H1 (cell line): ENCODE results near the gene DDX51. TPM values are rescaled to one million over a fixed set of nuclear protein-coding genes. Genes with fewer than 3 reads are reported as not detected.

ENCODE experiments used
- CTCF ChIA-PET: fragments of 300-600 bp; sonication (Branson Sonifier 250); formaldehyde crosslinking; loops from one replicate; lab custom pipeline; 2021; ENCODE audit not compliant: partially characterized antibody; lab: Charles Lee
- POLR2A ChIA-PET: fragments of 300-600 bp; sonication (Branson Sonifier 250); formaldehyde crosslinking; loops from one replicate; lab custom pipeline; 2021; ENCODE audit warnings: inconsistent platforms; ENCODE audit not compliant: partially characterized antibody; lab: Charles Lee
- DNase-seq, 2 experiments: peaks; one replicate each; pipeline versions ENCODE4 v3.0.0 to v3.0.0-alpha.2; 2010 to 2022; ENCODE audit warnings: low spot score in 2 of 2, low read depth in 1 of 2, mixed read lengths in 1 of 2
- FAIRE-seq: peaks from 2 replicates; lab custom pipeline; 2011; peaks lifted over from hg19 to GRCh38; lab: Jason Lieb, UNC
- H2AFZ ChIP-seq: 2 replicates; pipeline ENCODE4 v1.8.1; 2012; ENCODE audit warnings: low read length, inconsistent platforms
- H2AK5ac ChIP-seq: 2 replicates; pipeline ENCODE4 v1.6.1; 2013; ENCODE audit warnings: low read depth, low read length
- H2BK120ac ChIP-seq: replicated peaks from 2 replicates; pipeline ENCODE3; 2013; ENCODE audit warnings: low read depth, low read length, inconsistent platforms
- H2BK12ac ChIP-seq: 2 replicates; pipeline ENCODE4 v1.6.1; 2013; ENCODE audit warnings: low read depth, low read length
- H2BK15ac ChIP-seq: 2 replicates; pipeline ENCODE4 v1.6.1; 2013; ENCODE audit warnings: low read length
- H2BK20ac ChIP-seq: 2 replicates; pipeline ENCODE4 v1.6.1; 2013; ENCODE audit warnings: low read length
- H2BK5ac ChIP-seq: 2 replicates; pipeline ENCODE4 v1.6.1; 2013; ENCODE audit warnings: low read depth, low read length
- H3K14ac ChIP-seq: 2 replicates; pipeline ENCODE4 v1.6.1; 2013; ENCODE audit warnings: inconsistent platforms; ENCODE audit not compliant: insufficient read length
- H3K18ac ChIP-seq: 2 replicates; pipeline ENCODE4 v1.6.1; 2013; ENCODE audit warnings: low read length; ENCODE audit errors: extremely low read depth
- H3K23ac ChIP-seq: 2 replicates; pipeline ENCODE4 v1.6.1; 2013; ENCODE audit warnings: inconsistent platforms; ENCODE audit not compliant: insufficient read length
- H3K23me2 ChIP-seq: 2 replicates; pipeline ENCODE4 v1.6.1; 2013; ENCODE audit warnings: low read depth, low read length
- H3K27ac ChIP-seq: 2 replicates; pipeline ENCODE4 v1.6.1; 2011; ENCODE audit warnings: low read depth, low read length, inconsistent platforms
- H3K27me3 ChIP-seq, 4 experiments: replicated peaks in 1 of 4; 1 replicate in 1 of 4; 2 replicates in 3 of 4; pipeline versions ENCODE4 v1.6.1 to v1.8.1; 2011 to 2013; ENCODE audit warnings: low read length in 3 of 4, mild to moderate bottlenecking in 3 of 4, inconsistent platforms in 2 of 4, mixed read lengths in 2 of 4, moderate library complexity in 1 of 4; ENCODE audit not compliant: control insufficient read depth in 3 of 4, insufficient read depth in 3 of 4; ENCODE audit errors: extremely low read depth in 1 of 4
- H3K36me3 ChIP-seq, 4 experiments: 2 replicates each; pipeline versions ENCODE4 v1.6.1 to v1.8.1; 2011 to 2013; ENCODE audit warnings: mild to moderate bottlenecking in 4 of 4, low read length in 3 of 4, moderate library complexity in 2 of 4, control low read depth in 1 of 4, inconsistent platforms in 1 of 4; ENCODE audit not compliant: insufficient read depth in 4 of 4, control insufficient read depth in 2 of 4
- H3K4ac ChIP-seq: replicated peaks from 2 replicates; pipeline ENCODE3; 2013; ENCODE audit warnings: low read length, low read depth, mixed read lengths, inconsistent platforms; ENCODE audit not compliant: insufficient read length
- H3K4me1 ChIP-seq, 4 experiments: replicated peaks in 1 of 4; 1 replicate in 1 of 4; 2 replicates in 3 of 4; pipeline versions ENCODE4 v1.6.1 to v1.8.1; 2011 to 2013; ENCODE audit warnings: low read length in 3 of 4, inconsistent platforms in 2 of 4, mixed read lengths in 1 of 4; ENCODE audit not compliant: insufficient read depth in 4 of 4, control insufficient read depth in 3 of 4
- H3K4me2 ChIP-seq, 2 experiments: 2 replicates each; pipeline versions ENCODE4 v1.6.1 to v1.8.1; 2011 to 2013; ENCODE audit warnings: low read depth in 2 of 2, low read length in 2 of 2, control low read depth in 1 of 2, inconsistent platforms in 1 of 2, mild to moderate bottlenecking in 1 of 2; ENCODE audit not compliant: insufficient read depth in 1 of 2
- H3K4me3 ChIP-seq, 4 experiments: fragments of 200-600, 300-600 bp in 1 of 4; sonication (generic), shearing (Covaris generic), sonication (Bioruptor Twin) in 1 of 4; 2 replicates each; pipeline versions ENCODE4 v1.5.1 to v1.8.1; 2011 to 2016; ENCODE audit warnings: low read length in 4 of 4, low read depth in 3 of 4, control low read depth in 2 of 4, inconsistent platforms in 2 of 4, mild to moderate bottlenecking in 2 of 4, mixed read lengths in 1 of 4, moderate library complexity in 1 of 4; ENCODE audit not compliant: insufficient read depth in 2 of 4; ENCODE audit errors: extremely low read depth in 1 of 4
- H3K56ac ChIP-seq: replicated peaks from 2 replicates; pipeline ENCODE3; 2013; ENCODE audit warnings: low read depth, mild to moderate bottlenecking, mixed read lengths, low read length, inconsistent platforms; ENCODE audit not compliant: insufficient read length
- H3K79me1 ChIP-seq: 2 replicates; pipeline ENCODE4 v1.6.1; 2013; ENCODE audit warnings: low read depth, low read length, control low read depth
- H3K79me2 ChIP-seq, 2 experiments: 2 replicates each; pipeline versions ENCODE4 v1.6.1 to v1.8.1; 2012 to 2013; ENCODE audit warnings: low read length in 2 of 2, mild to moderate bottlenecking in 2 of 2, inconsistent platforms in 1 of 2; ENCODE audit not compliant: insufficient read depth in 2 of 2, control insufficient read depth in 1 of 2
- H3K9ac ChIP-seq, 4 experiments: replicated peaks in 1 of 4; 1 replicate in 1 of 4; 2 replicates in 3 of 4; pipeline versions ENCODE4 v1.6.1 to v1.8.1; 2011 to 2013; ENCODE audit warnings: low read depth in 3 of 4, low read length in 3 of 4, control low read depth in 2 of 4, mild to moderate bottlenecking in 2 of 4, moderate library complexity in 2 of 4, inconsistent platforms in 1 of 4; ENCODE audit errors: extremely low read depth in 1 of 4
- H3K9me3 ChIP-seq, 2 experiments: 2 replicates each; pipeline versions ENCODE4 v1.6.1 to v1.8.1; 2012 to 2013; ENCODE audit warnings: mild to moderate bottlenecking in 2 of 2, moderate library complexity in 2 of 2, control low read depth in 1 of 2, inconsistent platforms in 1 of 2, low read depth in 1 of 2, low read length in 1 of 2, mixed read lengths in 1 of 2; ENCODE audit not compliant: insufficient read depth in 2 of 2
- H4K20me1 ChIP-seq, 2 experiments: replicated peaks in 1 of 2; 2 replicates each; pipeline versions ENCODE3 to v1.8.1; 2011 to 2013; ENCODE audit warnings: inconsistent platforms in 2 of 2, low read length in 2 of 2, mild to moderate bottlenecking in 1 of 2; ENCODE audit not compliant: insufficient read depth in 2 of 2, control insufficient read depth in 1 of 2
- H4K5ac ChIP-seq: 2 replicates; pipeline ENCODE4 v1.6.1; 2013; ENCODE audit warnings: low read length, low read depth, mixed read lengths, inconsistent platforms; ENCODE audit not compliant: insufficient read length
- H4K8ac ChIP-seq: 2 replicates; pipeline ENCODE4 v1.8.0; 2013; ENCODE audit warnings: mild to moderate bottlenecking, moderate library complexity, low read length, inconsistent platforms; ENCODE audit not compliant: insufficient read depth; ENCODE audit errors: extremely low read depth
- H4K91ac ChIP-seq: replicated peaks from 2 replicates; pipeline ENCODE3; 2013; ENCODE audit warnings: low read length, mixed read lengths, inconsistent platforms; ENCODE audit not compliant: insufficient read length
- ASH2L ChIP-seq: fragments of 200-600, 300-600 bp; sonication (generic); IDR thresholded peaks from one replicate; pipeline ENCODE4 v1.7.1; 2017; ENCODE audit warnings: low read length
- CHD1 ChIP-seq: IDR thresholded peaks from 2 replicates; pipeline ENCODE4 v1.6.1; 2012; ENCODE audit warnings: low read depth, low read length, improper control_type of control experiment
- CTCF ChIP-seq, 3 experiments: IDR thresholded peaks; 1 replicate in 2 of 3; 2 replicates in 1 of 3; pipeline versions ENCODE4 v1.5.1 to v1.6.1; 2011; ENCODE audit warnings: low read length in 3 of 3, mild to moderate bottlenecking in 3 of 3, inconsistent platforms in 2 of 3, low read depth in 1 of 3, moderate library complexity in 1 of 3; ENCODE audit not compliant: insufficient read depth in 1 of 3; ENCODE audit errors: control extremely low read depth in 1 of 3
- EP300 ChIP-seq, 2 experiments: IDR thresholded peaks; 1 replicate in 1 of 2; 2 replicates in 1 of 2; pipeline ENCODE4 v1.6.1; 2011 to 2012; ENCODE audit warnings: low read depth in 2 of 2, low read length in 2 of 2, mild to moderate bottlenecking in 2 of 2, borderline replicate concordance in 1 of 2, inconsistent platforms in 1 of 2, moderate library complexity in 1 of 2
- JUND ChIP-seq: IDR thresholded peaks from 2 replicates; pipeline ENCODE4 v1.6.1; 2011; ENCODE audit warnings: mild to moderate bottlenecking, improper control_type of control experiment, low read length
- KDM4A ChIP-seq: IDR thresholded peaks from one replicate; pipeline ENCODE4 v1.7.1; 2012; ENCODE audit warnings: low read depth, mild to moderate bottlenecking, moderate library complexity, low read length, inconsistent platforms; ENCODE audit not compliant: severe bottlenecking
- POLR2AphosphoS5 ChIP-seq: IDR thresholded peaks from 2 replicates; pipeline ENCODE4 v1.6.1; 2011; ENCODE audit warnings: low read depth, low read length
- SIN3A ChIP-seq, 2 experiments: IDR thresholded peaks in 1 of 2; conservative IDR thresholded peaks in 1 of 2; 2 replicates each; pipeline ENCODE4 v1.6.1; 2011 to 2012; ENCODE audit warnings: low read length in 2 of 2, improper control_type of control experiment in 1 of 2, low read depth in 1 of 2, mild to moderate bottlenecking in 1 of 2
- SP1 ChIP-seq: IDR thresholded peaks from 2 replicates; pipeline ENCODE4 v1.6.1; 2011; ENCODE audit warnings: low read depth, low read length
- YY1 ChIP-seq: IDR thresholded peaks from 2 replicates; pipeline ENCODE4 v1.6.1; 2011; ENCODE audit warnings: low read depth, mild to moderate bottlenecking, low read length
- WGBS, 2 experiments: shearing (Covaris generic) in 1 of 2; methylation state at CpG; one replicate each; pipeline versions ENCODE4 v1.1.6 to v1.1.7; 2013 to 2015; ENCODE audit warnings: low lambda C conversion rate in 2 of 2, mixed read lengths in 2 of 2, inconsistent platforms in 1 of 2, low coverage in 1 of 2, missing lambda C conversion rate in 1 of 2; ENCODE audit not compliant: insufficient replicate concordance in 2 of 2, insufficient coverage in 1 of 2, insufficient read length in 1 of 2; ENCODE audit errors: extremely low coverage in 1 of 2, missing lambda C conversion rate in 1 of 2; 5-methylcytosine and 5-hydroxymethylcytosine counted together
- polyA plus RNA-seq, 7 experiments: library from polyadenylated mRNA; depleted of rRNA in 3 of 7; stranded (reverse) in 5 of 7; unstranded in 2 of 7; fragments of >200 nt in 5 of 7; fragments of 200-250 nt in 2 of 7; gene quantifications; 1 replicate in 5 of 7; 2 replicates in 1 of 7; 4 replicates in 1 of 7; pipeline versions ENCODE4 v1.2.1 to v1.2.3, GENCODE V29; 2011 to 2013; ENCODE audit warnings: missing spikeins in 2 of 7, mixed read lengths in 2 of 7
- total RNA-seq: library from RNA; stranded (reverse); fragmentation: NEBNext Ultra II Directional; extraction: Animal tissue kit (Norgen Biotek cat#: 25700); gene quantifications from 2 replicates; pipeline ENCODE4 v1.2.1, GENCODE V29; 2021

The DDX51 gene
- total and polyA plus RNA-seq, 2 of the 8 experiments (the other 6 are each of a cell fraction or from before 2014, with no cell fraction given), result 11.2 to 24.4 TPM

- H3K18ac ChIP-seq, result no peak overlapping the region
- no peak overlapping the region for H4K91ac ChIP-seq
- WGBS, 2 experiments, result 90% methylated on average over 26 of the region's 31 CpGs; no CpG with 5 or more reads in 1 of the 2 experiments
- CTCF ChIA-PET, result interaction anchor here (1.0 to 1.4 kb wide), 3 partner anchors 10 to 246 kb away, joined by 3 to 4 read pairs (median 4); no protein-coding TSS in a partner anchor
- H3K23me2 ChIP-seq, result peaks cover 15% of the 10 kb centered on the region; the same call in 1 of the 2 replicates
- H4K5ac ChIP-seq, result no peak overlapping the region
- no peaks in the 10 kb centered on the region for H3K36me3 ChIP-seq
- no peak overlapping the region for H2BK120ac ChIP-seq
- no peak overlapping the region for H3K23ac ChIP-seq
- no peak overlapping the region for H3K56ac ChIP-seq
- no peak overlapping the region for H3K14ac ChIP-seq
- no peak overlapping the region for H2BK12ac ChIP-seq
- H3K79me1 ChIP-seq, result no peaks in the 10 kb centered on the region
- H3K27ac ChIP-seq, result no peak overlapping the region
- no peak overlapping the region for H3K4ac ChIP-seq
- H4K8ac ChIP-seq, result 0 out of 2 replicates have a peak overlapping the region, but pooled peaks have one; percentile 25
- H2BK20ac ChIP-seq, result no peak overlapping the region
- no peaks in the 10 kb centered on the region for H3K4me1 ChIP-seq
- no peak overlapping the region for H2BK15ac ChIP-seq
- no peak overlapping the region for H2AK5ac ChIP-seq
- no peak for DNase-seq
- FAIRE-seq, result no peak
- no peak overlapping the region for H2AFZ ChIP-seq
- no peak overlapping the region for H2BK5ac ChIP-seq
- POLR2A ChIA-PET, result interaction anchor here (1.0 to 1.5 kb wide), 3 partner anchors 11 to 21 kb away, joined by 3 read pairs; no protein-coding TSS in a partner anchor
- H3K79me2 ChIP-seq, result no peaks in the 10 kb centered on the region
- H3K4me2 ChIP-seq, result no peak overlapping the region
- no peaks in the 10 kb centered on the region for H3K9me3 ChIP-seq
- no peak overlapping the region for H3K9ac ChIP-seq
- peaks cover 0 to 11% of the 10 kb centered on the region in 2 experiments for H4K20me1 ChIP-seq
- peaks cover 0 to 12% (median 9%) of the 10 kb centered on the region in 4 experiments; a peak in 4 of 7 replicates for H3K27me3 ChIP-seq
- no peak overlapping the region for H3K4me3 ChIP-seq
- TF ChIP-seq CTCF (IDR thresholded peaks at IDR 0.05; ENCODE audit: control extremely low read depth in 1 of 3, insufficient read depth in 1 of 3, low read depth in 1 of 3, low read length in 3 of 3) (no peak), SP1 (no peak), ASH2L (no peak), EP300 (IDR thresholded peaks at IDR 0.05; ENCODE audit: borderline replicate concordance in 1 of 2, low read depth in 2 of 2, low read length in 2 of 2) (no peak), POLR2AphosphoS5 (no peak), YY1 (no peak), SIN3A (conservative IDR thresholded peaks at IDR 0.05 in 1 of 2, IDR thresholded peaks at IDR 0.05 in 1 of 2; ENCODE audit: low read depth in 1 of 2, low read length in 2 of 2) (no peak), CHD1 (no peak), JUND (no peak), KDM4A (no peak)
Observed at GRCh38 chr12:132168311-132169031, 24.4 kb upstream of the DDX51 start.
